ENCODE results near the gene MUCL3. TPM values are rescaled to one million over a fixed set of nuclear protein-coding genes. Genes with fewer than 3 reads are reported as not detected.

MUCL3 gene
- total RNA-seq, 4 donors from 2014 or later = not detected

DNA sequence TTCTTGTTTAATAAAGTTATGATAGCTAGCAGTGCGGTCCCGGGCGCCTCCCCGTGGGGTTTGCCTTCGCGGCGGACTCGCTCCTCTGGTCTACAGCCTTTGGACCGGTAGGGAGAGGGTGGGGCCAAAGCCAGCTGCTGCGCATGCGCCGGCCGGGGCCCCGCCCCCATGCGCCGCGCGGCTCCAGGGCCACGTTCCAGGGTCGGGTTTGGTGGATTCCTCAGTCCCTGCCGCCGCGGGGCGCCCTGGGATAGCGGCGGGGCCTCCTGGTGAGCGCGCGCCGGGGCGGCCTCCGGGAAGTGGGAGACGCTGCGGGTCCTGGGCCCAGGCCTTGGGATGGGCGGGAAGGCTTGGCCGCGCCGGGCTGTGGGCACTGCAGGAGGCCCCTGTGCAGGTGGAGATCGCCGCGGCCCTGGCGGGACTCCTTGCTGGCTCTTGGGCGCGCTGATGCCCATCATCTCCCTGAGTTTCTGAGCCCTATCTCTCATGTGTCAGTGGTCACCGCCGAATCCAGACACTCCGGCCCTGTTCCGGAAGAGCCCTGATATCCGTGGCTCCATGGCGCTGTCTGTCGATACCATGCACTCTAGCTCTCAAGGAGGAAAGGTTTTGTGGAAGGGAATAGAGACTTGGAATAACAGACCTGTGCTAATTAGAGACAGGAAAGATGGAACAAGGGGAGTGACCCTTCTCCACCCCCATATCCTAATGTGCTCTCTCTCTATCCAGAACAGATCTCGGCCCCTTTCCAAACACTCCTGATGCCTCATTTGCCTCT lies 26.5 kb upstream of the MUCL3 start, which contains the start of gene VARS2:
VARS2 (plus strand) TSS at position 163 of the 778 bp plus-strand sequence; CDS start at position 762, 599 bp downstream.
- DNase-seq (ENCODE audit: low spot score in 2 of 2) = peak; percentile 93 to 98
- WGBS, 2 donors = 1 to 2% methylated on average over 13 to 18 of the region's 52 CpGs
- intact Hi-C loops (cut with DNase I; ENCODE audit: low total_unique reads) = no loop called here
- H3K4me3 ChIP-seq (ENCODE audit: low read depth, poor library complexity, severe bottlenecking) = peak within 1 kb of the TSS; percentile 18
- TF ChIP-seq, protein P1, sequence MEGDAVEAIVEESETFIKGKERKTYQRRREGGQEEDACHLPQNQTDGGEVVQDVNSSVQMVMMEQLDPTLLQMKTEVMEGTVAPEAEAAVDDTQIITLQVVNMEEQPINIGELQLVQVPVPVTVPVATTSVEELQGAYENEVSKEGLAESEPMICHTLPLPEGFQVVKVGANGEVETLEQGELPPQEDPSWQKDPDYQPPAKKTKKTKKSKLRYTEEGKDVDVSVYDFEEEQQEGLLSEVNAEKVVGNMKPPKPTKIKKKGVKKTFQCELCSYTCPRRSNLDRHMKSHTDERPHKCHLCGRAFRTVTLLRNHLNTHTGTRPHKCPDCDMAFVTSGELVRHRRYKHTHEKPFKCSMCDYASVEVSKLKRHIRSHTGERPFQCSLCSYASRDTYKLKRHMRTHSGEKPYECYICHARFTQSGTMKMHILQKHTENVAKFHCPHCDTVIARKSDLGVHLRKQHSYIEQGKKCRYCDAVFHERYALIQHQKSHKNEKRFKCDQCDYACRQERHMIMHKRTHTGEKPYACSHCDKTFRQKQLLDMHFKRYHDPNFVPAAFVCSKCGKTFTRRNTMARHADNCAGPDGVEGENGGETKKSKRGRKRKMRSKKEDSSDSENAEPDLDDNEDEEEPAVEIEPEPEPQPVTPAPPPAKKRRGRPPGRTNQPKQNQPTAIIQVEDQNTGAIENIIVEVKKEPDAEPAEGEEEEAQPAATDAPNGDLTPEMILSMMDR (IDR thresholded peaks at IDR 0.05) = peak in 1 of 3 donors; percentile 13
- TF ChIP-seq POLR2A (IDR thresholded peaks at IDR 0.05) = peak in 1 of 2 donors; percentile 57

- WGBS, 2 donors = 24 to 29% methylated on average over 17 of the region's 17 CpGs
- TF ChIP-seq, protein P1 (IDR thresholded peaks at IDR 0.05) = no peak
- peak overlapping the region; percentile 18 for H3K4me3 ChIP-seq (ENCODE audit: low read depth, poor library complexity, severe bottlenecking)
- no peak for DNase-seq (ENCODE audit: low spot score in 2 of 2)
- intact Hi-C loops (cut with DNase I; ENCODE audit: low total_unique reads) = no loop called here
Observed at GRCh38 chr6:30914854-30915590, 25.8 kb upstream of the MUCL3 start.

- no peak overlapping the region for H3K4me3 ChIP-seq (ENCODE audit: low read depth, poor library complexity, severe bottlenecking)
- TF ChIP-seq, protein P1 (IDR thresholded peaks at IDR 0.05) = no peak
- no peak for TF ChIP-seq POLR2A (IDR thresholded peaks at IDR 0.05)
- intact Hi-C loops (cut with DNase I; ENCODE audit: low total_unique reads) = no loop called here
- DNase-seq (ENCODE audit: low spot score in 2 of 2) = no peak
- 21 to 25% methylated on average over 5 of the region's 5 CpGs for WGBS, 2 donors
Observed at GRCh38 chr6:30915591-30915946, 25.2 kb upstream of the MUCL3 start.

- intact Hi-C loops (cut with DNase I; ENCODE audit: low total_unique reads) = no loop called here
Observed at GRCh38 chr6:30917041-30917440, 23.7 kb upstream of the MUCL3 start.

DNA sequence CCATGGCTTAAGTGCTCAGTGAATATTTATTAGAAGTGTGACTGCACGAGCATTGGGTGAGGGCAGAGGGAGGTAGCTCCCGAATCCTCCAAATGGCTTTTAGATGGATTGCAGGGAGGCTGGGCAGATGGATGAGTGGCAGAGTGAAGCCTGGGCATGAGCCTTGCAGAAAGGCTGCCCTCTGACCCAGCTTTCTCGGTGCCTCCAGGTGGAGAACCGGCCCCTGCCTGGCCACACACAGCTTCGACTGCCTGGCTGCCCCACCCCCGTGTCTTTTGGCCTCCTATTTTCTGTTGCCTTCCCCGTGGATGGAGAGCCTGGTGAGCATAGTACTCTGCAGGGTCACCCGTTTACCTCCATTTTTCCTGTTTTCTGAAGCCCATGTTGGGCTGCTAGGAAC lies 23.3 kb upstream of the MUCL3 start:
- intact Hi-C loops (cut with DNase I; ENCODE audit: low total_unique reads) = no loop called here
- WGBS, 2 donors = 85 to 90% methylated on average over 8 of the region's 8 CpGs
- no peak for DNase-seq (ENCODE audit: low spot score in 2 of 2)
- TF ChIP-seq, protein P1 (IDR thresholded peaks at IDR 0.05) = no peak
- no peak for TF ChIP-seq POLR2A (IDR thresholded peaks at IDR 0.05)
- H3K4me3 ChIP-seq (ENCODE audit: low read depth, poor library complexity, severe bottlenecking) = no peak overlapping the region

More at GRCh38 chr6:30917041-30917440, 23.7 kb upstream of the MUCL3 start:
- WGBS, 2 donors = 94 to 96% methylated on average over 7 of the region's 7 CpGs
- H3K4me3 ChIP-seq (ENCODE audit: low read depth, poor library complexity, severe bottlenecking) = no peak overlapping the region
- no peak for TF ChIP-seq POLR2A (IDR thresholded peaks at IDR 0.05)
- TF ChIP-seq, protein P1 (IDR thresholded peaks at IDR 0.05) = no peak
- DNase-seq (ENCODE audit: low spot score in 2 of 2) = no peak

All from lower leg skin (tissue), 4 donors.